K562 (cell line): ENCODE data around the gene PTPRM. TPM values are rescaled to one million over a fixed set of nuclear protein-coding genes. Genes with fewer than 3 reads are reported as not detected.

Experiments used
- ATAC-seq: fragments of 200-7000 bp; cut with Tn5 transposase; 3 replicates; pipeline ENCODE4 v1.9.1; 2020; ENCODE audit warnings: moderate library complexity
- BruUV-seq: library from RNA; stranded (reverse); fragments of 400-500 nt; replicated peaks from 2 replicates; lab custom pipeline; 2021; lab: Mats Ljungman, UMichigan
- CTCF ChIA-PET: fragments of 300-600 bp; formaldehyde crosslinking; extraction: SDS; loops from one replicate; lab custom pipeline; 2021; ENCODE audit warnings: low intra/inter-chr PET ratio; lab: Yijun Ruan, JAX
- POLR2A ChIA-PET: fragments of 300-600, 350-650 bp; sonication (Branson Sonifier 250); formaldehyde crosslinking; extraction: SDS; loops from one replicate; lab custom pipeline; 2021; ENCODE audit warnings: antibody characterized with exemption, inconsistent platforms; lab: Yijun Ruan, JAX
- DNase-seq, 4 experiments: peaks; one replicate each; pipeline versions ENCODE4 v3.0.0 to v3.0.0-alpha.2; 2011 to 2018; ENCODE audit warnings: low spot score in 3 of 4, mixed read lengths in 3 of 4; ENCODE audit errors: extremely low read depth in 1 of 4
- FAIRE-seq: peaks from 2 replicates; lab custom pipeline; 2011; peaks lifted over from hg19 to GRCh38; lab: Jason Lieb, UNC
- H2AFZ ChIP-seq: 2 replicates; pipeline ENCODE4 v1.6.0; 2011; ENCODE audit warnings: low read depth, low read length, control low read depth, inconsistent platforms
- H3K27ac ChIP-seq: fragments of 200-600 bp; 3 replicates; pipeline ENCODE4 v1.8.0; 2011; ENCODE audit warnings: low read depth, mild to moderate bottlenecking, control low read depth, inconsistent platforms, low read length, moderate library complexity, mixed read lengths; ENCODE audit errors: extremely low read depth
- H3K27me3 ChIP-seq, 2 experiments: fragments of 300-600 bp in 1 of 2; 2 replicates in 1 of 2; 3 replicates in 1 of 2; pipeline versions ENCODE4 v1.6.0 to v1.8.0; 2011; ENCODE audit warnings: inconsistent platforms in 2 of 2, low read length in 2 of 2, mild to moderate bottlenecking in 1 of 2, mixed read lengths in 1 of 2, moderate library complexity in 1 of 2; ENCODE audit not compliant: control insufficient read depth in 2 of 2, insufficient read depth in 2 of 2
- H3K36me3 ChIP-seq: fragments of 300-600 bp; 3 replicates; pipeline ENCODE4 v1.8.0; 2011; ENCODE audit warnings: mild to moderate bottlenecking, low read length, inconsistent platforms; ENCODE audit not compliant: control insufficient read depth, insufficient read depth
- H3K4me1 ChIP-seq, 2 experiments: fragments of 200-600 bp in 1 of 2; replicated peaks in 1 of 2; 2 replicates in 1 of 2; 3 replicates in 1 of 2; pipeline versions ENCODE4 v1.5.1 to v1.8.0; 2011; ENCODE audit warnings: inconsistent platforms in 2 of 2, low read length in 2 of 2, mild to moderate bottlenecking in 1 of 2, mixed read lengths in 1 of 2, moderate library complexity in 1 of 2; ENCODE audit not compliant: control insufficient read depth in 2 of 2, insufficient read depth in 2 of 2
- H3K4me2 ChIP-seq: 2 replicates; pipeline ENCODE4 v1.6.1; 2011; ENCODE audit warnings: low read length, control low read depth, inconsistent platforms, mixed read lengths; ENCODE audit not compliant: insufficient read depth
- H3K4me3 ChIP-seq: fragments of 200-600 bp; sonication (generic), shearing (Covaris generic); 2 replicates; pipeline ENCODE4 v1.5.1; 2016; ENCODE audit warnings: control low read depth, inconsistent platforms
- H3K79me2 ChIP-seq: fragments of 200-600 bp; 3 replicates; pipeline ENCODE4 v1.8.0; 2011; ENCODE audit warnings: low read length, inconsistent platforms; ENCODE audit not compliant: control insufficient read depth, insufficient read depth
- H3K9ac ChIP-seq, 2 experiments: 2 replicates each; pipeline versions ENCODE4 v1.6.0 to v1.6.1; 2011; ENCODE audit warnings: low read depth in 2 of 2, low read length in 2 of 2, control low read depth in 1 of 2, inconsistent platforms in 1 of 2, mild to moderate bottlenecking in 1 of 2, mixed read lengths in 1 of 2; ENCODE audit not compliant: insufficient read depth in 1 of 2
- H3K9me1 ChIP-seq: one replicate; pipeline ENCODE4 v1.6.0; 2011; ENCODE audit warnings: inconsistent platforms, mild to moderate bottlenecking, low read length, moderate library complexity; ENCODE audit not compliant: control insufficient read depth, insufficient read depth
- H3K9me3 ChIP-seq: replicated peaks from 2 replicates; pipeline ENCODE4 v1.5.1; 2011; ENCODE audit warnings: low read depth, low read length, inconsistent platforms; ENCODE audit not compliant: control insufficient read depth, insufficient read depth
- H4K20me1 ChIP-seq: replicated peaks from 2 replicates; pipeline ENCODE4 v1.6.1; 2011; ENCODE audit warnings: low read length, inconsistent platforms, mixed read lengths; ENCODE audit not compliant: control insufficient read depth, insufficient read depth
- ATF7 ChIP-seq: fragments of 450-650 bp; IDR thresholded peaks from 2 replicates; pipeline ENCODE4 v1.7.1; 2014; ENCODE audit warnings: mild to moderate bottlenecking, moderate library complexity
- CSDE1 ChIP-seq, 2 experiments: fragments of 450-650 bp; IDR thresholded peaks; 2 replicates each; pipeline ENCODE4 v1.6.1; 2016; ENCODE audit warnings: mild to moderate bottlenecking in 1 of 2
- ETV6 ChIP-seq, 3 experiments: fragments of 150-350 bp in 1 of 3; sonication (generic) in 1 of 3; formaldehyde crosslinking in 1 of 3; IDR thresholded peaks; 2 replicates each; pipeline versions ENCODE4 v1.6.1 to v1.8.0; 2014 to 2022; ENCODE audit warnings: borderline replicate concordance in 2 of 3, low read depth in 2 of 3, antibody characterized with exemption in 1 of 3, low read length in 1 of 3, mild to moderate bottlenecking in 1 of 3, missing genetic modification reagents in 1 of 3
- FOSL1 ChIP-seq: fragments of 200-800 bp; sonication (Bioruptor generic); conservative IDR thresholded peaks from 2 replicates; pipeline ENCODE4 v1.6.1; 2016; ENCODE audit warnings: missing genetic modification characterization, missing compliant biosample characterization
- HMG20A ChIP-seq: fragments of 450-650 bp; formaldehyde crosslinking; conservative IDR thresholded peaks from 2 replicates; pipeline ENCODE4 v1.4.0; 2020; ENCODE audit warnings: mild to moderate bottlenecking, mixed read lengths
- ILF3 ChIP-seq: fragments of 450-650 bp; IDR thresholded peaks from 2 replicates; pipeline ENCODE4 v1.6.1; 2018; ENCODE audit warnings: antibody characterized with exemption, mild to moderate bottlenecking, moderate library complexity, borderline replicate concordance
- JUND ChIP-seq, 2 experiments: IDR thresholded peaks; 2 replicates in 1 of 2; 3 replicates in 1 of 2; pipeline ENCODE4 v1.6.1; 2011; ENCODE audit warnings: borderline replicate concordance in 2 of 2, low read depth in 2 of 2, low read length in 2 of 2, improper control_type of control experiment in 1 of 2, missing biosample characterization in 1 of 2, missing genetic modification characterization in 1 of 2, missing genetic modification reagents in 1 of 2
- LCOR ChIP-seq: sonication (generic); formaldehyde crosslinking; IDR thresholded peaks from 2 replicates; pipeline ENCODE4 v1.8.0; 2022; ENCODE audit warnings: mild to moderate bottlenecking, missing genetic modification reagents
- MTF1 ChIP-seq: fragments of 250-450 bp; sonication (Bioruptor Pico); IDR thresholded peaks from 2 replicates; pipeline ENCODE4 v1.9.0; 2021; ENCODE audit warnings: moderate library complexity, mild to moderate bottlenecking, inconsistent platforms, borderline replicate concordance
- NONO ChIP-seq, 2 experiments: fragments of 200-400 bp in 1 of 2; fragments of 450-650 bp in 1 of 2; formaldehyde crosslinking in 1 of 2; IDR thresholded peaks; 2 replicates each; pipeline ENCODE4 v1.6.1; 2017; ENCODE audit warnings: low read depth in 2 of 2, mild to moderate bottlenecking in 2 of 2, moderate library complexity in 2 of 2, low read length in 1 of 2
- SAFB2 ChIP-seq: fragments of 200-400 bp; formaldehyde crosslinking; IDR thresholded peaks from 2 replicates; pipeline ENCODE4 v1.6.1; 2018; ENCODE audit warnings: borderline replicate concordance, low read length, low read depth, moderate library complexity; ENCODE audit not compliant: severe bottlenecking
- SIRT6 ChIP-seq: IDR thresholded peaks from one replicate; pipeline ENCODE4 v1.6.1; 2012; ENCODE audit warnings: low read depth, mild to moderate bottlenecking, control low read depth, inconsistent platforms, low read length, moderate library complexity
- STAT5B ChIP-seq: fragments of 250-450 bp; sonication (Bioruptor Pico); IDR thresholded peaks from 2 replicates; pipeline ENCODE4 v1.8.0; 2021; ENCODE audit warnings: mild to moderate bottlenecking, inconsistent platforms
- TAF1 ChIP-seq: IDR thresholded peaks from 2 replicates; pipeline ENCODE4 v1.6.1; 2011; ENCODE audit warnings: mild to moderate bottlenecking, low read length, moderate library complexity; ENCODE audit not compliant: insufficient read depth, control insufficient read depth, severe bottlenecking; ENCODE audit errors: extremely low read depth
- XRCC5 ChIP-seq: fragments of 200-400 bp; formaldehyde crosslinking; IDR thresholded peaks from 2 replicates; pipeline ENCODE4 v1.6.1; 2017; ENCODE audit warnings: low read depth, mild to moderate bottlenecking, low read length
- ZC3H8 ChIP-seq: fragments of 450-650 bp; IDR thresholded peaks from 2 replicates; pipeline ENCODE4 v1.6.1; 2017
- ZNF282 ChIP-seq: sonication (generic); formaldehyde crosslinking; IDR thresholded peaks from 2 replicates; pipeline ENCODE4 v1.8.1; 2023; ENCODE audit warnings: missing genetic modification reagents
- ZNF316 ChIP-seq: fragments of 450-650 bp; IDR thresholded peaks from 2 replicates; pipeline ENCODE4 v1.6.1; 2016
- ZSCAN29 ChIP-seq: fragments of 450-650 bp; IDR thresholded peaks from 2 replicates; pipeline ENCODE4 v1.6.1; 2017
- whole genome bisulfite sequencing: fragments of 100-300 bp; shearing (Covaris generic); methylation state at CpG from one replicate; pipeline ENCODE4 v1.1.6; 2016; ENCODE audit warnings: low coverage, mixed read lengths; ENCODE audit not compliant: insufficient coverage; ENCODE audit errors: missing lambda C conversion rate; 5-methylcytosine and 5-hydroxymethylcytosine counted together
- in situ Hi-C: fragments of 300-500 bp; cut with MboI; formaldehyde crosslinking; loops from 4 replicates; pipeline ENCODE4 v1.15.0; 2018; ENCODE audit warnings: inconsistent platforms, mixed read lengths
- intact Hi-C: fragments of 100-400 bp; cut with micrococcal nuclease; formaldehyde crosslinking; loops from 2 replicates; pipeline ENCODE4 v1.14.2; 2022
- polyA plus RNA-seq, 8 experiments: library from polyadenylated mRNA; depleted of rRNA in 4 of 8; stranded (reverse) in 5 of 8; unstranded in 3 of 8; fragments of >200 nt; fragmentation: Nextera tagmentation in 2 of 8; fragmentation: Illumina TruSeq in 1 of 8; extraction: Ambion mirVana in 2 of 8; extraction: Trizol in 1 of 8; gene quantifications; 2 replicates each; pipeline versions ENCODE4 v1.2.1 to v1.2.3, GENCODE V29; 2011 to 2014; ENCODE audit warnings: inconsistent platforms in 1 of 8, missing spikeins in 1 of 8
- total RNA-seq, 7 experiments: library from RNA; depleted of rRNA in 6 of 7; stranded (reverse); fragments of >200 nt in 6 of 7; fragmentation: Illumina TruSeq in 2 of 7; extraction: Trizol in 2 of 7; gene quantifications; 2 replicates each; pipeline versions ENCODE4 v1.2.1 to v1.2.3, GENCODE V29; 2011 to 2021; ENCODE audit warnings: low replicate concordance in 1 of 7
- TF ChIP-seq, protein P1 (sequence below): sonication (generic); formaldehyde crosslinking; IDR thresholded peaks from 2 replicates; pipeline ENCODE4 v1.9.0; 2022; ENCODE audit warnings: mild to moderate bottlenecking, missing genetic modification reagents
- TF ChIP-seq, protein P2 (sequence below): sonication (generic); formaldehyde crosslinking; IDR thresholded peaks from 2 replicates; pipeline ENCODE4 v1.4.0; 2020; ENCODE audit warnings: mild to moderate bottlenecking, missing genetic modification reagents

PTPRM gene
- total and polyA plus RNA-seq, 9 of the 15 experiments (the other 6 are each of a cell fraction or from before 2014, with no cell fraction given) = 0.03 to 0.16 (median 0.08) TPM; not detected in 3

DNA sequence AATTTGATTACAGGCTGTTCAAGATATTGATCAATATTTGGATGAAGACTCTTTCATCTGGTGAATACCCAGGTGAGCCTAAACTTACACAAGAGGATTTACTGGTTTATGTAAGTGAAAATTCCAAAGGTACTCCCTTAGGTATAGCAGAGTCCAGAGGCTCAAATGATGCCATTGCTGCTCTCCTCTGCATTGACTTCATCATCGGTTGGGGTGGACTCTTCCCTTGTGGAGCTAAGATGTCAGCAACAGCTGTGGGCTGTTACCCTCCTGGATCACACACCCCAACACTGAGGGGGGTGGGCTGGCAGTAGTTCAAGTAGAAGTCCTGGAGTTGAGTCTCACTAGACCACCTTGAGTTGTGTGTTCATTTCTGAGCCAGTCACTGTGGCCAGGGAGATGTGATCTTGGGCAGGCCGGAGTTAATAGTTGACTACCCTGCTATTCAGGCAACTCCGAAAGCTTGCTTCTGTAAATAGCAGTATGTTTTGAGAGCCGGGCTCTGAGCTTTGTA is 236.9 kb downstream of the PTPRM start:
- WGBS = 0% methylated on average over 4 of the region's 4 CpGs
- intact Hi-C loops = no loop called here
- CTCF ChIA-PET = no interaction called here

DNA sequence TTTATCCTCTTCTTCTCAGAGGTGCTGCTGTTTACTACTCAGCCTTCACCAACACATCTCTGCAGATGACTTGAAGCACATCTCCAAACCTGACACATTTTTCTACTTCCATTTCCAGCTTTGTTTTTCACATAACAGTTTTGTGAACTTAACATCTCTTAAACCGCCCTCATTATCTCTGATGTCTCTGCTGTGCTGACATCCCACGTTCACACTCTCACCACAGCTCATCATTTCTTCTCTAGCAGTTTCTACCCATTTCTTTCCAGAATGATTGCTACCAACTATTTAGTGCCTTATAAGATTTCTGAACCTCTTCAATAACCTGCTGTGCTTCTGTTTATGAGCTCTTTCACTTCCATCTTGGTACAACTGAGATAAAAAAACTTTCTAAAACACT is 238.0 kb downstream of the PTPRM start:
- no peak overlapping the region for H3K4me3 ChIP-seq
- ChIA-PET POLR2A (no interaction called here), CTCF (no interaction called here)
- H3K9me1 ChIP-seq = no peaks in the 10 kb centered on the region
- DNase-seq (no peak), FAIRE-seq (no peak), ATAC-seq (no peak)
- H3K9me3 ChIP-seq = no peaks in the 10 kb centered on the region
- no peaks in the 10 kb centered on the region for H3K79me2 ChIP-seq
- H2AFZ ChIP-seq = no peak overlapping the region
- WGBS = 4% methylated on average over 2 of the region's 2 CpGs
- H3K9ac ChIP-seq = no peak overlapping the region
- no peak overlapping the region for H3K4me2 ChIP-seq
- no peaks in the 10 kb centered on the region for H3K4me1 ChIP-seq
- intact Hi-C loops = no loop called here
- no peaks in the 10 kb centered on the region for H4K20me1 ChIP-seq
- in situ Hi-C loops = no loop called here
- no peaks in the 10 kb centered on the region for H3K27me3 ChIP-seq
- no TSS peak for BruUV-seq
- no peak overlapping the region for H3K27ac ChIP-seq
- no peaks in the 10 kb centered on the region for H3K36me3 ChIP-seq
- TF ChIP-seq, protein P1, sequence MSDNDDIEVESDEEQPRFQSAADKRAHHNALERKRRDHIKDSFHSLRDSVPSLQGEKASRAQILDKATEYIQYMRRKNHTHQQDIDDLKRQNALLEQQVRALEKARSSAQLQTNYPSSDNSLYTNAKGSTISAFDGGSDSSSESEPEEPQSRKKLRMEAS = no peak
- TF ChIP-seq SIRT6 (no peak), LCOR (CRISPR knock-in tag) (no peak), ATF7 (no peak), ZNF282 (CRISPR knock-in tag) (no peak), CSDE1 (IDR thresholded peaks at IDR 0.05) (no peak), XRCC5 (no peak), TAF1 (no peak), ILF3 (no peak), JUND (IDR thresholded peaks at IDR 0.05; ENCODE audit: borderline replicate concordance, low read depth, low read length) (no peak), JUND (tag; IDR thresholded peaks at IDR 0.05; ENCODE audit: borderline replicate concordance, low read depth, low read length) (no peak)
- TF ChIP-seq, protein P2, sequence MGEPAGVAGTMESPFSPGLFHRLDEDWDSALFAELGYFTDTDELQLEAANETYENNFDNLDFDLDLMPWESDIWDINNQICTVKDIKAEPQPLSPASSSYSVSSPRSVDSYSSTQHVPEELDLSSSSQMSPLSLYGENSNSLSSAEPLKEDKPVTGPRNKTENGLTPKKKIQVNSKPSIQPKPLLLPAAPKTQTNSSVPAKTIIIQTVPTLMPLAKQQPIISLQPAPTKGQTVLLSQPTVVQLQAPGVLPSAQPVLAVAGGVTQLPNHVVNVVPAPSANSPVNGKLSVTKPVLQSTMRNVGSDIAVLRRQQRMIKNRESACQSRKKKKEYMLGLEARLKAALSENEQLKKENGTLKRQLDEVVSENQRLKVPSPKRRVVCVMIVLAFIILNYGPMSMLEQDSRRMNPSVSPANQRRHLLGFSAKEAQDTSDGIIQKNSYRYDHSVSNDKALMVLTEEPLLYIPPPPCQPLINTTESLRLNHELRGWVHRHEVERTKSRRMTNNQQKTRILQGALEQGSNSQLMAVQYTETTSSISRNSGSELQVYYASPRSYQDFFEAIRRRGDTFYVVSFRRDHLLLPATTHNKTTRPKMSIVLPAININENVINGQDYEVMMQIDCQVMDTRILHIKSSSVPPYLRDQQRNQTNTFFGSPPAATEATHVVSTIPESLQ (CRISPR knock-in tag) = no peak

More for the DNA sequence above, 236.9 kb downstream of the PTPRM start:
- Histone ChIP-seq H4K20me1 (no peaks in the 10 kb centered on the region), H3K4me3 (no peak overlapping the region), H3K36me3 (no peaks in the 10 kb centered on the region), H3K79me2 (no peaks in the 10 kb centered on the region), H3K9me1 (no peaks in the 10 kb centered on the region), H3K9ac (no peak overlapping the region), H3K4me1 (no peaks in the 10 kb centered on the region), H3K27me3 (no peaks in the 10 kb centered on the region), H2AFZ (no peak overlapping the region), H3K9me3 (no peaks in the 10 kb centered on the region), H3K4me2 (no peak overlapping the region), H3K27ac (no peak overlapping the region)
- no peak for DNase-seq
- in situ Hi-C loops = no loop called here
- no peak for FAIRE-seq
- POLR2A ChIA-PET = no interaction called here
- TF ChIP-seq ZC3H8 = no peak
- no peak for TF ChIP-seq STAT5B
- no peak for TF ChIP-seq HMG20A (CRISPR knock-in tag)
- TF ChIP-seq ZNF316 = no peak
- no peak for TF ChIP-seq MTF1
- TF ChIP-seq FOSL1 = no peak
- TF ChIP-seq ETV6 (IDR thresholded peaks at IDR 0.05; ENCODE audit: borderline replicate concordance in 1 of 2, low read depth in 2 of 2, low read length in 1 of 2) = no peak
- no peak for TF ChIP-seq ETV6 (CRISPR knock-in tag; IDR thresholded peaks at IDR 0.05; ENCODE audit: borderline replicate concordance)
- TF ChIP-seq NONO (IDR thresholded peaks at IDR 0.05; ENCODE audit: low read depth in 2 of 2, low read length in 1 of 2) = no peak
- no peak for TF ChIP-seq ZSCAN29
- TF ChIP-seq SAFB2 = no peak
- no TSS peak for BruUV-seq
- no peak for ATAC-seq
